Panc1 (cell line): ENCODE results near the gene PAH.

Experiments used
- CTCF ChIP-seq: fragments of 450-650 bp; IDR thresholded peaks from 2 replicates; pipeline ENCODE4 v1.5.1; 2017; ENCODE audit warnings: mild to moderate bottlenecking
- POLR2AphosphoS5 ChIP-seq: IDR thresholded peaks from 2 replicates; pipeline ENCODE4 v1.6.1; 2012; ENCODE audit warnings: mild to moderate bottlenecking, low read depth, low read length, moderate library complexity
- REST ChIP-seq, 2 experiments: IDR thresholded peaks; 2 replicates each; pipeline ENCODE4 v1.6.1; 2011 to 2012; ENCODE audit warnings: low read depth in 2 of 2, control low read depth in 1 of 2, low read length in 1 of 2, mild to moderate bottlenecking in 1 of 2, moderate library complexity in 1 of 2; ENCODE audit not compliant: insufficient read depth in 1 of 2
- SIN3A ChIP-seq: IDR thresholded peaks from 2 replicates; pipeline ENCODE4 v1.6.1; 2012; ENCODE audit warnings: low read depth, mild to moderate bottlenecking, low read length, moderate library complexity, borderline replicate concordance; ENCODE audit not compliant: insufficient read depth
- TCF7L2 ChIP-seq: IDR thresholded peaks from 2 replicates; pipeline ENCODE4 v1.6.1; 2011; ENCODE audit warnings: mild to moderate bottlenecking, low read depth, low read length, inconsistent platforms

- TF ChIP-seq CTCF, result peak; percentile 90
- TF ChIP-seq POLR2AphosphoS5, result no peak
- no peak for TF ChIP-seq REST (IDR thresholded peaks at IDR 0.05; ENCODE audit: insufficient read depth in 1 of 2, low read depth in 2 of 2, low read length in 1 of 2)
- TF ChIP-seq TCF7L2, result no peak
- TF ChIP-seq SIN3A, result no peak
Observed at GRCh38 chr12:102883204-102883799, 33.7 kb downstream of the PAH start.
